ENCODE measurements around the gene TMUB2.

TMUB2 gene

DNA sequence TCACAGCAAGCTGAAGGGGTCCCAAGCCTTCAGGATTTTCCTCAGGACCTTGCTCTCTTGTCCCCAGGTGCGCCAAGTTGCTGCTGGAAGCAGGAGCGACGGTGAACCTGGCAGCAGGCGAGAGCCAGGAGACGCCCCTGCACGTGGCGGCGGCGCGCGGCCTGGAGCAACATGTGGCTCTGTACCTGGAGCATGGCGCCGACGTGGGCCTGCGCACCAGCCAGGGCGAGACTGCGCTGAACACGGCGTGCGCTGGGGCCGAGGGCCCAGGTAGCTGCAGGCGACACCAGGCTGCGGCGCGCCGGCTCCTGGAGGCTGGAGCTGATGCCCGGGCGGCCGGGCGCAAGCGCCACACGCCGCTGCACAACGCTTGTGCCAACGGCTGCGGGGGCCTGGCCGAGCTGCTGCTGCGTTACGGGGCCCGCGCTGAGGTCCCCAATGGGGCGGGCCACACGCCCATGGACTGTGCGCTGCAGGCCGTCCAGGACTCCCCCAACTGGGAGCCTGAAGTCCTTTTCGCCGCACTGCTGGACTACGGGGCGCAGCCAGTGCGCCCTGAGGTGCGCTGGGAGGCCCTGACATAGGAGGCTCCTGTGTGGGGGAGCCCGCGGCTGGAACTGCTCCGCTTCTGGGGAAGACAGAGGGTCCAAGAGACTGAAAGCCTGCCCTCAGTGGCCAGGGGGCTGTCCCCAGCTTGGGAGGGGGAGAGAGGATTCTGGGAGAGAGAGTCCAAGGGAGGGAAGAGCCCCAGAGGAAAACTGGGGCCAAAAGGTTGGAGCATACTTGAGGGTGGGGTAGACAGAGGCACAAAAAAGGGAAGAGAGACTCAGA, 9.9 kb upstream of the TMUB2 start:
- no peak for DNase-seq

DNA sequence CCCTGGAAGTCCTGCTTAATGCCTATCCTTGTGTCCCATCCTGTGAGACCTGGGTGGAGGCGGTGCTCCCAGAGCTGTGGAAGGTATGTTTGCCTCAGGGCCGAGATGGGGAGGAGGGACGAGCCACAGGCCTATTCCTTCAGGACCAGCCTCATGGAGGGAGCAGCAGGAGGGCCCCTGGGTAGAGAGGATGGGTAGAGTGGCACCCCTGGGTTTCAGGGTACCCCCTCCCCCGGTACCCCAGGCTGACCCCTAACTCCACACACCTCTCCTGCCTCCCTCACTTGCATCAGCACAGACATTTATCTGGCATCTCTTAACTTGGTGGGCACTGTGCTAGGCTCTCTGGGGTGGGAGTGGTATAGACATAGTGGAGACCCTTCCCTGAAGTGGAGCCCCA, 9.1 kb upstream of the TMUB2 start:
- no peak for DNase-seq

DNA sequence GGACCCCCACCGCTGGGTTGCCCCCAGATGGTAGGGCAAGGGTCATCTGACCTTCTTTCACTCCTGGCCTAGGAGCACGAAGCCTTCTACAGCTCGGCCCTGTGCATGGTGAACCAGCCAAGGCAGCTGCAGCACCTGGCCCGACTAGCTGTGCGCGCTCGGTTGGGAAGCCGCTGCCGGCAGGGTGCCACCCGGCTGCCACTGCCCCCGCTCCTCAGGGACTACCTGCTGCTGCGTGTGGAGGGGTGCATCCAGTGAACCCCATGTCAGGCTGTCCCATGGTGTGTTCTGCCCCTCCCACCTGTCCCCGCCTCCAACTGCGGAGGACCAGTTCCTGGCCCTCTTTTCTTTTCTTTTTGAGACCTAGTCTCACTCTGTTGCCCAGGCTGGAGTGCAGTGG, 8.6 kb upstream of the TMUB2 start:
- DNase-seq: no peak

DNA sequence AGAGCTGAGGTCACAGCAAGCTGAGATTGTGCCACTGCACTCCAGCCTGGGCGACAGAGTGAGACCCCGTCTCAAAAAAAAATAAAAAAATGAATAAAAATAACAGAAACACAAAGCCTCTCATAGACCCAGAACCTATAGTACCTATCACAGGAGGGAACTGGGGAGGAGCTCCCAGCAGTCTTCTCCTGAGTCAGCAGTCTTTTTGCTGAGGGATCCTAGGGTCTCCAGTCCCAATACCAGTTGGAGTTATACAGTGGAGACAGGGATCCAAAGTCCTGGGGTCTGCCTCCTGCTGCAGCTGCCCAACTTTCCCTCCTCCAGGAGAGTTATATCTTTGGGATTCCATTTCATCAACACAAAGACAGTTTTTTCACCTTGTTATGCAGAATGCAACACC, 3.7 kb upstream of the TMUB2 start:
- no peak for DNase-seq

DNA sequence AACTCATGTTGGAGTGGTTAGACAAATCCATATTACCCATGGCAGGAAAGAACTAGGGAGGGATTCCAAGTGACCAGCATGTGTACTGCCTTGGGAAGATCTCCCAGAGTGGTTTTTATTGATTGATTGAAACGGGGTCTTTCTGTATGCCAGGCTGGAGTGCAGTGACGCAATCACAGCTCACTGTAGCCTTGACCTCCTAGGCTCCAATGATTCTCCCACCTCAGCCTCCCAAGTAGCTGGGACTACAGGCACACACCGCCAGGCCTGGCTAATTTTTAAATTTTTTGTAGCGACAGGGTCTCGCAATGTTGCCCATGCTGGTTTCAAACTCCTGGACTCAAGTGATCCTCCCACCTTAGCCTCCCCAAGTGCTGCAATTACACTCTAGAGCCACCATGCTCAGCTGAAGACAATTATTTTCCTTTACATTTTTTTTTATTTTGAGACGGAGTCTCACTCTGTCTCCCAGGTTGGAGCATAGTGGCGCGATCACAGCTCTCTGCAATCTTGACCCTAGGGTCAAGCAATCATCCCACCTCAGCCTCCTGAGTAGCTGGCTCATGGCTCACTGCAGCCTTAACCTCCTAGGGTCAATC, 2.5 kb upstream of the TMUB2 start:
- no peak for DNase-seq

DNA sequence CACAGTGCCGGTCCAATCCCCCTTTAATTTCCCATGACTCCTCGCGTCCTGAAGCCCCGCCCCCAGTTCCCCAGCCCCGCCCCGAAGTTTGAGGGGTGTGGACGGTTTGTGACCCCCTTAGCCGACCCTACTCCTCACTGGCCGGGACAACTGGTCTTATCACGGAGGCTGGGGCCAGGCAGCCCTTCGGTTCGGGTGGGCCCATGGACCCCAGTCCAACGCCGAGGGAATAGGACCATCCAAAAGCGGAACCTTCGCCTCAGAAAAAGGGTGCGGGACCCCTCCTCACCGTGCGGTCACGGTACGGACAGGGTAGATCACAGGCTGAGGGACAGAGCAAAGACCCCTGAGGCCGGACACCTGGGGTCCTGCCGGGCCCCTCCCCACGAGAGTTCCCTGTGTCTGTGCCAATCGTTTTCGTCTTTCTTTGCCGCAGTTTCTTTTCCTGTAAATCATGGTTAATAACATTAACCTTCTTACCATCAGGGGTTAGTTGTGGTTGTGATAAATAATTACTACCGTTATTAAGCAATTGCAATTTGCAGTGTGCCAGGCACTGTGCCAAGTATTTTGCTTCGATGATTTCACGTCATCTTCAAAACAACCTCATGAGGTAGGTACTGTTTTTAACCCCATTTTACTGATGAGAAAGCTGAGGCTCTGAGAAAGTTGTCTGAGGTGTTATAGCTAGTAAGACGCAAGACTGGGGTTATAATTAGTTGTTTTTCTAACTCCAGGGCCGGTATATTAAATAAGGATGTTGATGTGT, 543 bp downstream of the TMUB2 start:
- DNase-seq: no peak

DNA sequence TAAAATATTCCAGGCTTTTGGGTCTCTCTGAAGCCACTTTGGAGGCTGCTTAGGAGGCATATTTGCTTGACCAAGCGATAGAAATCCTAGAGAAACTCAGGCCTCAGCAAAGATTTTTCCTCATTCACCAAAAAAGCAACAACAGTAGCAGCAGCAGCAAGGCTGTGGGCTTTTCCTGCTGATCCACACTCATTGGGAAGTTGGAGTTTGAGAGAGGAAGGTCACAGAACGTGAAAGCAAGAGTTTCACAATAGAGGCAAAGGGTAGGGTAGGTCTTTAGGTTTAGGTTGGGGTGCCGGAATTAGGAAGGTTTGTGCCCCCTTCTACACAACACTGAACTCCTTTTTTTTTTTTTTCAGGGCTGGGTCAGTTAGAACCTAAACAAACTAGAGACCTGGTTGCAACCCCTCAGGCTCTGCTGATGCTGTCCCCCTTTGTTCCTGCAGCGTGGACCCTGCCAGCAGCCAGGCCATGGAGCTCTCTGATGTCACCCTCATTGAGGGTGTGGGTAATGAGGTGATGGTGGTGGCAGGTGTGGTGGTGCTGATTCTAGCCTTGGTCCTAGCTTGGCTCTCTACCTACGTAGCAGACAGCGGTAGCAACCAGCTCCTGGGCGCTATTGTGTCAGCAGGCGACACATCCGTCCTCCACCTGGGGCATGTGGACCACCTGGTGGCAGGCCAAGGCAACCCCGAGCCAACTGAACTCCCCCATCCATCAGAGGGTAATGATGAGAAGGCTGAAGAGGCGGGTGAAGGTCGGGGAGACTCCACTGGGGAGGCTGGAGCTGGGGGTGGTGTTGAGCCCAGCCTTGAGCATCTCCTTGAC, 2.0 kb downstream of the TMUB2 start:
- DNase-seq: no peak

DNA sequence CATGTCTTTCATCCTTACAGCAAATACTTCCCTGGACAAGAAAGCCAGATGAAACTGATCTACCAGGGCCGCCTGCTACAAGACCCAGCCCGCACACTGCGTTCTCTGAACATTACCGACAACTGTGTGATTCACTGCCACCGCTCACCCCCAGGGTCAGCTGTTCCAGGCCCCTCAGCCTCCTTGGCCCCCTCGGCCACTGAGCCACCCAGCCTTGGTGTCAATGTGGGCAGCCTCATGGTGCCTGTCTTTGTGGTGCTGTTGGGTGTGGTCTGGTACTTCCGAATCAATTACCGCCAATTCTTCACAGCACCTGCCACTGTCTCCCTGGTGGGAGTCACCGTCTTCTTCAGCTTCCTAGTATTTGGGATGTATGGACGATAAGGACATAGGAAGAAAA, 3.7 kb downstream of the TMUB2 start:
- no peak for DNase-seq

DNA sequence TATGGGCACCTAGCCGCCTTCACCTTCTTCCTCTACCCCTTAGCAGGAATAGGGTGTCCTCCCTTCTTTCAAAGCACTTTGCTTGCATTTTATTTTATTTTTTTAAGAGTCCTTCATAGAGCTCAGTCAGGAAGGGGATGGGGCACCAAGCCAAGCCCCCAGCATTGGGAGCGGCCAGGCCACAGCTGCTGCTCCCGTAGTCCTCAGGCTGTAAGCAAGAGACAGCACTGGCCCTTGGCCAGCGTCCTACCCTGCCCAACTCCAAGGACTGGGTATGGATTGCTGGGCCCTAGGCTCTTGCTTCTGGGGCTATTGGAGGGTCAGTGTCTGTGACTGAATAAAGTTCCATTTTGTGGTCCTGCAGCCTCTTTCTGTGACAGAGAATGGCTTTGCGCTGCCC, 4.6 kb downstream of the TMUB2 start:
- DNase-seq: no peak

DNA sequence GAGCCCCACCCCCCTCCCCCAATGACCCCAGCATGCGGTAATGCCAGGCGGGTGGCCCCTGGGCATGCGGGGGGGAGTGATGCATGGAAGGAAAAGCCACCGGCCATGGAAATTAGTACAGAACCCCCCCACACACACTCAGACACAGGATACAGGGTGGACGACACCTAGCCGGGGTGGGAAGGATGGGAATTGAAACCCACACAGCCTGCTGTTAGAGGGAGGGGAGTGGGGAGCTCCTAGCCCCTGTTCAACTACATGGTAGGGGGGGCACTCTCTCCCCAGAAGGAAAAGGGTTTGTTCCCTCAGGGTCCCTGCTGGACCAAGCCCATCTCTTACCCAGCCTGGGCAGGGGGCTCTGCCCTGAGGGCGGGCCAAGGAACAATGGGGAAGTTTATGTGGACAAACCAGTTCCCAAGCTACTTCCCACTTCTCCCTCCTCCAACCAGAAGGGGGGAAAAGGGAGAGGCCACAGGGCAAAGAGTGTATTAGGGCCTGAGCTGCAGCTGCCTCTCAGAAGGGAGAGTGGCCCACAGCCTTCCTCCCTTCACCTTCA, 5.2 kb downstream of the TMUB2 start:
- no peak for DNase-seq

DNA sequence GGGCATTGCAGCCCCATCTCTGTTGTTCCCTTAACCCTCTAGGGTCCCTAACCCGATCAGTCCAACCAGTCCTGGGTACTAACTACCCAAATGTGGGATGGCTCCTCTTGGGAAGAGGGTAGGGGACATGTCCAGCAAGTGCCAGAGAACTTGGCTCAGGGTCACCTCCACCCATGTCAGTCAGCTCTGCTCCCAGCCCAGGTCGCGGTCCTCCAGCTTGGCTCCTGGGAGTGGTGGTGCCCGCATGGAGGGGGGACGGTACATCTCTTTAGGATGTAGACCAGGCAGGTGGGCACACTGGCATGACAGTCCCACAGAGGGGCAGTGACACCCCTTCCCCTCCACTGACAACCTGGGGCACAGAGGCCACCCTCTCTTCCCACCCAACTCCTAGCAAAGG, 6.0 kb downstream of the TMUB2 start:
- DNase-seq: no peak

DNA sequence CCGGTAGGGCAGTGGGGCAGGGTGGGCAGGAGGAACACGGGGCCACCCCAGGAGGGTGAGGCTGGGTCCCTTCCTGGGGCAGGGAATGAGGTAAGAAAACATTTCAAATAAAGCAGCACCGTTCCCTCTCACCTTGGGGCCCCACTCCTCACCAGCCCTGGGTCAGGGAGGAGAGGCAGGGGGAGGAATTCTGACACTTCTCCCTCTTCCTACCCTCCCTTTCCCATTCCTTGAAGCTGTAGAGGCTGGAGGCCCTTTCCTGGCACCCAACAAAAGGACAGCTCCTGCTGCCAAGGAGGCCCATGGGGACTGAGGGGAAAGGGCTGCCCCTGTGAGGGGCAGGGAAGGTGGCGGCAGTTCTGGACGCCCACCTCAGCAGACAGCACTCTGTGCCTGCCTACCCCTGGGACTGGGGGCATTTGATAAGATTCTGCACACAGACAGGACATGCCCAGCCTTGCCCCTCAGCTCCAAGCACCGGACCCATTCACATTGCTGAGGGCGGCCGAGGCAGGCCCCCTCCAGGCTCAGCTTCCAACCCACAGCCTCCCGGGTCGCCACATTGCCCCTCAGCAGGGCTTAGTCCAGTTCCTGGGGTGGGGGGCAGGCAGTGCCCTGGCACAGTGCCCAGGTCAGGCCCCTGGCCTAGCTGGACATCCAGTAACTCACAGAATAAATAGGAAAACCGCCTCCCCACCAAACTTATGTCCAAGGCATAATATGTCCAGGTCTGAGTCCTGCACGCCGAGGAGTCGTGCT, 6.7 kb downstream of the TMUB2 start:
- no peak for DNase-seq

DNA sequence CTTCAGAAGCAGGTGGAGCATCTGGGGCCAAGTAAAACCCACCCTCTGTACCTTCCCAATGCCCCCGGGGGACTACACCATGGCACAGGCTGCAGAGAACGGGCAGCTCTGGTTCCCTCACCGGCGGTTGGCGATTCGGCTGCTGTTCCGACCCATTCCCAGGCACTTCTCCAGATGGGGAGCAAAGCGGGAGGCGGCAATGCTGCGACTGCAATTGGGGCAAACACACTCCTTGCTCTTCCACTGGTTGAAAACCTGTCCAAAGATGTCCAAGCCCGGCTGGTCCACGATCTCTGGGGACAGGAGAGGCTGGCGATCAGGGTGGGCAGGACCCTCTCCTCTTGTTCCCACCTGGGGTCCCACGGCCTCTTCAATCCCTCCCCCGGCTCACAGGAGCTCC, 10.3 kb downstream of the TMUB2 start:
- DNase-seq: no peak

DNA sequence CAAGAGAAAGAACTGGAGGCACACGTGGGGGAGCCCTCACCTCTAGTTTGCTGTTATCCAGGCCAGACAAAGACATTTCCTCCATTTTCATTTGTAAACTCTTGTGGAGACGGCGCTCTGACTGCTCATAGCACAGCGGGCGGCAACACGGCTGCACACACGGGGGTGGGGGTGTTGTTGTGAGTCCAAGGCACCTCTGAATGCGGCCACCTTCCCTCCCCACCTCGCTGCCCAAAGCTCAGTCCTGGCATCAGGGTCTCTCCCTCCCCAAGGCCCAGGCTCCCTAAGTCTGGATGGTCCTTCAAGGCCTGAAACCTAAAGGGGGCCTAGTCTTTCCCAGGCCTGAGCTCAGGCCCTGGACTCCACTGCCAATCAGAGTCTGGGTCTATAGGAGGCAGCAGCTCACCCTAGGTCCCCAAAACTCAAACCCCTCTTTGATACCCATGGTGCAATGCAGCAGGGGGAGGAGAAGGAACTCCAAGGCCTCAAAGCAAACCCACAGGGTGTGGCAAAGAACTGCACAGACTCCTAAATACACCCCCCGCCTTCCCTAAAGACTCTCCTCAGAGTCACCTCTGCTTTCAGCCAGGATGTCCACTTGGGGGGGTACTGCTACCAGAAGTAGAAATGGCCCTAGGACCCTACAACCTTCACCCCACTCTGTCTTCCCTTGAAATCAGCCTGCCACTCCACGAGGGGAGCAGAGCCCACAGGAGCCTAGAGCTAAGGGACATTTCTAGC, 11.4 kb downstream of the TMUB2 start:
- DNase-seq: no peak

DNA sequence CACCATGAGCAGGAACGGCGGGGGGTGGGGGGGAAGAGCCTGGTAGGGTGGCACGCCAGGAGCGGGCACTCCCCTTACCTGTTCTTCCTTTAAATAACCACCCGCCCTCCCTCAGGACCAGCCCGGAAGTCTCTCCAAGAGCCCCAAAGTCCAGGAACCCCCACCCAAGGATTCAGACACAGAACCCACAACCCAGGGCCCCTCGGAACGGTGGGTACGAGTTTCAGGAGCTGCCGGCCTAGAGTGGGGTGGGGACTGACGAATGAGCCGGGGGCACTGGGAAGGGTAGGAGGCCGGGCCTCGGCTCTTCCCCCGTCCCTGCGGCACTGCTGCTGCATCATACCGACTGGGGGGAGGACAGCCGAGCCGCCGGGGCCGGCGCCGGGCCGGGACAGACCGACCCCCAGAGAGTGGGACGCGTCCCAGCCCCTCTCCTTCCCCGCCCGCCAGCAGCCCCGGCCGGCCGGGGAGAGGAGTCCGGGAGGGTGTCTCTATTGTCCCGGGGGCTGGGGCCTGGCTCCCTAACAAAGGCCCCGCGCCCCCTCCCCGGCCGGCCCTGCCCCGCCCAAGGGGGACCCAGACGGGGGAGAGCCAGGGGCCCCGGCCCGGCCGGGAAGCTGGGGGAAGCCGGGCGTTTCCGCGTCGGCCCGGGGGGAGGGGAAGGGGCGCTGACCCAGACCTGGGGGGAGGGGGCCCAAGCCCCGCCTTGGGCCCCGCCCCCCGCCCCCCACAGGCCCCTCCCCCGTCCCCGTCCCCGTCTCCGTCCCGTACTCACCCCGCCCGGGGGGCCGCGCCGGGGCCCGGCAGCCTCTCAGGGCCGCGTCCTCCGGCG, 12.2 kb downstream of the TMUB2 start:
- peak; percentile 86 for DNase-seq

DNA sequence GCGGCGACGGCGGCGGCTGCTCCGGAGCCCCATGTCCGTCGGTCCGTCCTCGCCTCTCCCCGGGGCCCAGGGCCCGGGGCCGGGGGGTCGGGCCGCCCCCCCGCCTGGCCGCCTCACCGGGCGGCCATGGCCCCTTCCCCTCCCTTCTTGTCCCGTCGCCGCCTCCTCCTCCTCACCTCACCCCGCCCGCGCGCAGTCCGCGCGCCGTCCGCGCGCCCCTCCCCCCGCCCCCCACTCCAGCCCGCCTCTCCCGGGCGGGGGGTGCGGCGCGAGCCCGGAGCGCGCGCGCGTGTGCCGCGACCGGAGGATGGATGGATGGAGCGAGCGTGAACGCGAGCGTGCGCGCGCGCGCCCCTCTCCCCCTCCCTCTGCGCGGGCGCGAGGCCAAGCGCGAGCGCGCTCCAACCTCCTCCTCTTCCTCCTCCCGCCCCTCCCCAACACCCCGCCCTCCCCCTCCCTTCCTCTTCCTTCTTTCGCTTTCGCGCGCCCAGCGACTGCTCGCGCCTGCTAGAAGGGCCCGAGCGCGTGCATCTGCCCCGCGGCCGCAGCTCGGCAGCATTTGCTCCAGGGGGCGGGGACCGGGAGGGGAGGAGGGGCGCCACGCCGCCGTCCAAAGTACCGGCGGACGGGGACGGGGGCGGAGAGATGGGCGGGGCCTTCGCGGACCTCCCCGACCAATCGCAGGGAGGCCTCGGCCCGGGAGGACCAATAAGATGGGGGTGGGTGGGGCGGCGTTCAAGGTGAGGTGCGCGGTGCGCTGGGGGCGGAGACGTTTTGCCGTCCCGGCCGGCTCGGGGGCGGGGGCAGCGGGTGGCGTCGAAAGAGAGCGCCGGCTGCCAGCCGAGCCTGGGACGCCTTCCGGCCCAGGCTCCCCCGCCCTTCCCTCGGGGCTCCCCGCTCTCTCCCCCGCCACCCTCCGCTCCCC, 13.0 kb downstream of the TMUB2 start, which contains the start of gene ATXN7L3:
Gene ATXN7L3 (minus strand): TSS at position 332 of the 925 bp plus-strand sequence. CDS start 1,814 bp downstream, outside the sequence.
- peak; percentile 99 for DNase-seq

DNA sequence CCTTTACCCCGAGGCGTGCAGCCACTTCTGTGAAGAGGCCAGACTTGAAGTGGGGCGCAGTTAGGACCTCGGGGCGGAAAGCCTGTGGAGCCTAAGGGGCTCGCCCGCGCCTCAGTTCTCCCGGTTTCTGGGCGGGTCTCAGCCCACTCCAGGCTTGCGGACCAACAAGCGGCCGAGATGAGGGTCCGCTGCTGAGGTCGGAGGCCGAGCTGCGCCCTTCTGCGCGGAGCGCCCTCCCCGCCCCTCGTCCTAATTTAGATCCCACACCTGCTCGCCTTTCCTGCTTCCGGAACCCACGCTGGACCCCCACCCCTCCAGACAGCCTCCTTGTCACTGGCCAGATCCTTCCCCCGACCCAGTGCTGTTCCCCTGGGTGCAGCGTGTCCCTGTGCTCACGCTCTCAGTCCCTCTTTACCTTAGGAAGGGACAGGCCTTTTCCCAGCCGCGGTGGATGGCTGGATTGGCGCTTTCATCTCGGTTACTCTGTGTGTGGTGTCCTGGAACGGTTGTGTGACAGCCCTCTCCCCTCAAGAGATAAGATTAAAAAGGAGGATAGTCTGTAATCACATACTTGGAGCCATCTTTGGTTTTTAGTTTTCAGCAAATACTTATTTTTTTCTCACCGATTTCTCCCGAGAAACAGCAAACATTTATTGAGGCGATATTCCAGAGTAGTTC, 13.8 kb downstream of the TMUB2 start:
- DNase-seq: no peak

DNA sequence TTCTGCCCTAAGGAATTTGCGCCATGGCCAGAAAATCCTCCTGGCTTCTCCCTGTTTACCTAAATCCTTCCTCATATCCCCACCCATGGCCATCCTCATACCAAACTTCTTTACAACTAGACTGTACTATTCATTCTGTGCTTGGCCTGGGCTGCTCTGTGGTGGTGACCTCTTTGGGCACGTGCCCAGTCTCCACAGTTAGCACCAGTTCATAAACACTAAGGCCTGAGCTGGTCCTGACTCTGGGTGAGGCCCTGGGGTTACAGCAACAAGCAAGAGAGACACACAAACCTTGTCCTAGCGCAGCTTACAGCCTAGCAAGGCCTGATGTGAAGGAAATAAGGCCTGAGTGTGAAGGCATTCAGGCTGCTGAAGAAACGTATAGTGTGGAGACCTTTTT, 16.0 kb downstream of the TMUB2 start:
- DNase-seq: no peak

All from right forelimb (tissue), 1 donor.